Left kidney (tissue), 8 donors: Measurements from ENCODE around the gene TAF9B. TPM values are rescaled to one million over a fixed set of nuclear protein-coding genes. Genes with fewer than 3 reads are reported as not detected.
"Not testable (repeated sequence)": the region's sequence is repeated elsewhere in the genome, so short reads cannot be mapped to it uniquely, and the experiment has no call there.

Experiments used
- DNase-seq: peaks from one replicate; pipeline ENCODE4 v3.0.0-alpha.2; 2013
- long read RNA-seq, 8 donors: transcript quantifications; one replicate each; lab custom pipeline, GENCODE V29; 2026
- polyA plus RNA-seq: library from polyadenylated mRNA; unstranded; fragments of 120-200 nt; gene quantifications from one replicate; pipeline ENCODE4 v1.2.1, GENCODE V29; 2013; ENCODE audit not compliant: insufficient read length

Gene TAF9B, protein sequence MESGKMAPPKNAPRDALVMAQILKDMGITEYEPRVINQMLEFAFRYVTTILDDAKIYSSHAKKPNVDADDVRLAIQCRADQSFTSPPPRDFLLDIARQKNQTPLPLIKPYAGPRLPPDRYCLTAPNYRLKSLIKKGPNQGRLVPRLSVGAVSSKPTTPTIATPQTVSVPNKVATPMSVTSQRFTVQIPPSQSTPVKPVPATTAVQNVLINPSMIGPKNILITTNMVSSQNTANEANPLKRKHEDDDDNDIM
- 55.6 TPM for polyA plus RNA-seq
- long read RNA-seq, donor 1, transcript TAF9B-201 (7 exons, 2,713 nt), result major isoform, 26 of 34 reads
- long read RNA-seq, donor 1, partial matches to known transcripts, result 8 of 34 reads
- long read RNA-seq, donor 1, other reads (novel, unspliced or antisense), result 0 of 34 reads
- long read RNA-seq, donor 2, transcript TAF9B-201 (7 exons, 2,713 nt), result major isoform, 19 of 19 reads
- long read RNA-seq, donor 2, partial matches to known transcripts, result 0 of 19 reads
- long read RNA-seq, donor 2, other reads (novel, unspliced or antisense), result 0 of 19 reads
- long read RNA-seq, donor 3, transcript TAF9B-201 (7 exons, 2,713 nt), result major isoform, 14 of 14 reads
- long read RNA-seq, donor 3, partial matches to known transcripts, result 0 of 14 reads
- long read RNA-seq, donor 3, other reads (novel, unspliced or antisense), result 0 of 14 reads
- long read RNA-seq, donor 4, result 0 reads
- long read RNA-seq, donor 5, transcript TAF9B-201 (7 exons, 2,713 nt), result major isoform, 29 of 29 reads
- long read RNA-seq, donor 5, partial matches to known transcripts, result 0 of 29 reads
- long read RNA-seq, donor 5, other reads (novel, unspliced or antisense), result 0 of 29 reads
- long read RNA-seq, donor 6, transcript TAF9B-201 (7 exons, 2,713 nt), result major isoform, 18 of 19 reads
- long read RNA-seq, donor 6, partial matches to known transcripts, result 0 of 19 reads
- long read RNA-seq, donor 6, other reads (novel, unspliced or antisense), result 0 of 19 reads
- long read RNA-seq, donor 7, transcript TAF9B-201 (7 exons, 2,713 nt), result major isoform, 21 of 21 reads
- long read RNA-seq, donor 7, partial matches to known transcripts, result 0 of 21 reads
- long read RNA-seq, donor 7, other reads (novel, unspliced or antisense), result 0 of 21 reads
- long read RNA-seq, donor 8, transcript TAF9B-201 (7 exons, 2,713 nt), result major isoform, 11 of 12 reads
- long read RNA-seq, donor 8, partial matches to known transcripts, result 0 of 12 reads
- long read RNA-seq, donor 8, other reads (novel, unspliced or antisense), result 0 of 12 reads

GRCh38 chrX:78139160-78140123 is at the start of gene TAF9B:
TSS of gene TAF9B (minus strand) at chrX:78139650. CDS start at chrX:78139611, 39 bp downstream.
- DNase-seq, result peak; percentile 74

- DNase-seq, result no peak
These were observed 43.4 kb upstream of the TAF9B start for GRCh38 chrX:78182881-78183280.

- no peak for DNase-seq
These were observed 41.9 kb upstream of the TAF9B start for GRCh38 chrX:78181307-78181706.

DNA sequence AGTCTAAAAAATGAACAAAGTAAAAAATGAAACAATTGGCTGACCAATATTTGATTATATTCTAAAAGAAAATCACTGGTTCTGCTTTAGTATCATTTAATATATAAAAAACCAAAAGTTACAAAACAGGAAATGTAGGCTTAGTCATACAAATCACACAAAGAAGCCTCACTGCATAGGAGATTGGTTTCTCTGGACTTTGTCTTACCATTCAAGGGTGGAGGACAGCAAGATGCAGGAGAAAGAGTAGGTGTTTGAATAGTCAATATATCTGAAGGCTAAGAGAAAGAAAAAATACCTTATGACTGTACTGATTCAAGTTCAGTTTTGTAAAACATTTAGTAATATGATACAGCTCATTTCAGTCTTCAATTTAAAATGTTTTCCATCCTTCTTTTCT is 28.6 kb upstream of the TAF9B start:
- no peak for DNase-seq

GRCh38 chrX:78165425-78165824 is 26.0 kb upstream of the TAF9B start:
- no peak for DNase-seq

- not testable (repeated sequence) for DNase-seq
These were observed 23.7 kb upstream of the TAF9B start for GRCh38 chrX:78163175-78163574.

- not testable (repeated sequence) for DNase-seq
These were observed 21.3 kb upstream of the TAF9B start for GRCh38 chrX:78160711-78161110.

GRCh38 chrX:78157846-78158245 is 18.4 kb upstream of the TAF9B start:
- DNase-seq, result not testable (repeated sequence)

DNA sequence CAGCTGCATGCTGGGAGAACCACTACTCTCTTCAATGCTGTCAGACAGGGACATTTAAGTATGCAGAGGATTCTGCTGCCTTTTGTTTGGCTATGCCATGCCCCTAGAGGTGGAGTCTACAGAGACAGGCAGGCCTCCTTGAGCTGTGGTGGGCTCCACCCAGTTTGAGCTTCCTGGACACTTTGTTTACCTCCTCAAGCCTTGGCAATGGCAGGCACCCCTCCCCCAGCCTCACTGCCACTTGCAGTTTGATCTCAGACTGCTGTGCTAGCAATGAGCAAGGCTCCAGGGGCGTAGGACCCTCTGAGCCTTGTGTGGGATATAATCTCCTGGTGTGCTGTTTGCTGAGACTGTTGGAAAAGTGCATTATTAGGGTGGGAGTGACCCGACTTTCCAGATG is 17.9 kb upstream of the TAF9B start:
- DNase-seq, result not testable (repeated sequence)

DNA sequence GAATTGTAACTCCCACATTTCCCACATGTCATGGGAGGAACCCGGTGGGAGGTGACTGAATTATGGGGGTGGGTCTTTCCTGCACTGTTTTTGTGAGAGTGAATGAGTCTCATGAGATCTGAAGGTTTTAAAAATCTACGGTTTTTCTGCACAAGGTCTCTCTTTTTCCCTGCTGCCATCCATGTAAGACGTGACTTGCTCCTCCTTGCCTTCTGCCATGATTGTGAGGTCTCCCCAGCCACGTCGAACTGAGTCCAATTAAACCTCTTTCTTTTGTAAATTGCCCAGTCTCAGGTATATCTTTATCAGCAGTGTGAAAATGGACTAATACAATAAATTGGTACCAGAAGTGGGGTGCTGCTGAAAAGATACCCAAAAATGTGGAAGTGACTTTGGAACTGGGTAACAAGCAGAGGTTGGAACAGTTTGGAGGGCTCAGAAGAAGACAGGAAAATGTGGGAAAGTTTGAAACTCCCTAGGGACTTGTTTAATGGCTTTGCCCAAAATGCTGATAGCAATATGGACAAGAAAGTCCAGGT is 7.6 kb upstream of the TAF9B start:
- not testable (repeated sequence) for DNase-seq

- no peak for DNase-seq
These were observed 756 bp upstream of the TAF9B start for GRCh38 chrX:78140206-78140605.

- DNase-seq, result no peak
These were observed 6.1 kb downstream of the TAF9B start for GRCh38 chrX:78133238-78133960.

DNA sequence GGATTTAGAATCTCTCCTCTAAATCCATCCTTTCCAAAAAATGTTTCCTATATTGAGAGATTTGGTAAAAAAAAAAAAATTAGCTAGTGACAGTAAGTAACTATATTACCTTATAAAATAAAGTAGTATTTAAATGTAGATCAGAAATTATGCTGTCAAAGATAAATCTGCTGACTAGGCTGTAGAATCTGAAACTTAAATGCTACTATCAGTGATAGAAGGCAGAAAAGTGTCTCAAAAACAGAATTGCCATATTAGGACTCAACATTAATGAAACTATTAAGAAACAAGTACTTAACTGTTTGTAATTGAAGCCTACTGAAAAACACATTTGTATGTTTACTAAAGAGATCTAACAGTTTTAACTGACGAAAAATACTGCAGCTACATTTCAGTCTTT is 8.3 kb downstream of the TAF9B start:
- DNase-seq, result no peak

DNA sequence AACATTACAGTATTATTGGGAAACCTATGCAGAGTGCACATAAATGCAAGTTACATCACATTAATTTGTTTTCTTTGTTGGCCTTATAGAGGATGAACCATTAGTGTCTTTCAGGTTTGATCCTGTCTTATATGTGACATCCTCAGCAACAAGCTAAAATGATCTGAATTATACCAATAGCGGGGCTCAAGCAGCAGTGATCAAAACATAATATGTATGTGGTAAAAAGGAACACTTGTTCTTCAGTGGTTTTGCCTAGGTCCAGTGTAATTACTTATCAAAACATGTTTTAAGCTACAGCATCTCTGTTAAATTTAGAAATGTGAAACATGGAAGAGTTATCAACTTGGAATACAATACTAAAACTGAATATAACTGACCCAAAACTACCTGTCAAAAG is 9.1 kb downstream of the TAF9B start:
- no peak for DNase-seq

DNA sequence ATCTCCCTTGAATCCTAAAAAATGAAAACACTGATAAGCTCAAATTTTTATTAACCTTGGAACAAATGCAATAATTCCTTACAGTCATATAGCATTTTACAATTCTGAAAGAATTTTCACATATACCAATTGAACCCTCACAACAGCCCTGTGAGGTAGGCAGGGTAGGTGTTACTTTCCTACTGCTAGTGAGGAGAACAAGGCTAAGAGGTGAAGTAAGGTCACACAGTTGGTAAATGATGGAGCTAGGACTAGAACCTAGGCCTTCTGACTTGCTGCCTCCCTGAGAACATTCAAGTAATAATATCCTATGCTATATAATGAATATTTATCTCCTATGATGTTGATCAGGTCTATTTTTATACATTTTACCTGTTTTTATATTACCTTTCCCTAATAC is 9.7 kb downstream of the TAF9B start:
- no peak for DNase-seq

- not testable (repeated sequence) for DNase-seq
These were observed 13.7 kb downstream of the TAF9B start for GRCh38 chrX:78125781-78126180.

- no peak for DNase-seq
These were observed 14.3 kb downstream of the TAF9B start for GRCh38 chrX:78125148-78125547.

- no peak for DNase-seq
These were observed 15.1 kb downstream of the TAF9B start for GRCh38 chrX:78124307-78124706.

GRCh38 chrX:78123190-78123589 is 16.3 kb downstream of the TAF9B start:
- DNase-seq, result no peak
